Measurements from ENCODE around the gene LRPPRC.

Gene LRPPRC

GRCh38 chr2:43906448-43907109, 89.2 kb downstream of the LRPPRC start:
- DNase-seq (ENCODE audit: low read depth): no peak

- DNase-seq (ENCODE audit: low read depth): no peak
These were observed 89.9 kb downstream of the LRPPRC start for GRCh38 chr2:43905871-43906270.

- no peak for DNase-seq (ENCODE audit: low read depth)
These were observed 90.4 kb downstream of the LRPPRC start for GRCh38 chr2:43905371-43905803.

GRCh38 chr2:43899589-43899988, 96.2 kb downstream of the LRPPRC start:
- DNase-seq (ENCODE audit: low read depth): no peak

- DNase-seq (ENCODE audit: low read depth): no peak
These were observed 96.9 kb downstream of the LRPPRC start for GRCh38 chr2:43898838-43899346.

GRCh38 chr2:43898134-43898837, 97.5 kb downstream of the LRPPRC start:
- DNase-seq (ENCODE audit: low read depth): no peak

GRCh38 chr2:43897492-43897891, 98.3 kb downstream of the LRPPRC start:
- no peak for DNase-seq (ENCODE audit: low read depth)

- DNase-seq (ENCODE audit: low read depth): no peak
These were observed 98.9 kb downstream of the LRPPRC start for GRCh38 chr2:43896906-43897305.

- DNase-seq (ENCODE audit: low read depth): no peak
These were observed 101.0 kb downstream of the LRPPRC start for GRCh38 chr2:43894743-43895142.

GRCh38 chr2:43890855-43891254, 104.9 kb downstream of the LRPPRC start:
- no peak for DNase-seq (ENCODE audit: low read depth)

- DNase-seq (ENCODE audit: low read depth): no peak
These were observed 106.4 kb downstream of the LRPPRC start for GRCh38 chr2:43889416-43889815.

- DNase-seq (ENCODE audit: low read depth): no peak
These were observed 108.6 kb downstream of the LRPPRC start for GRCh38 chr2:43887176-43887575.

- DNase-seq (ENCODE audit: low read depth): no peak
These were observed 110.6 kb downstream of the LRPPRC start for GRCh38 chr2:43885132-43885632.

GRCh38 chr2:43884689-43885088, 111.1 kb downstream of the LRPPRC start:
- DNase-seq (ENCODE audit: low read depth): no peak

- DNase-seq (ENCODE audit: low read depth): no peak
These were observed 113.5 kb downstream of the LRPPRC start for GRCh38 chr2:43882312-43882711.

GRCh38 chr2:43880952-43881351, 114.8 kb downstream of the LRPPRC start:
- no peak for DNase-seq (ENCODE audit: low read depth)

GRCh38 chr2:43880471-43880870, 115.3 kb downstream of the LRPPRC start:
- no peak for DNase-seq (ENCODE audit: low read depth)

GRCh38 chr2:43879261-43879660, 116.5 kb downstream of the LRPPRC start:
- DNase-seq (ENCODE audit: low read depth): no peak

GRCh38 chr2:43877782-43878464, 117.9 kb downstream of the LRPPRC start:
- peak; percentile 13 for DNase-seq (ENCODE audit: low read depth)

GRCh38 chr2:43874776-43875451, 120.9 kb downstream of the LRPPRC start:
- DNase-seq (ENCODE audit: low read depth): no peak

- no peak for DNase-seq (ENCODE audit: low read depth)
These were observed 123.6 kb downstream of the LRPPRC start for GRCh38 chr2:43872151-43872550.

- DNase-seq (ENCODE audit: low read depth): no peak
These were observed 140.5 kb downstream of the LRPPRC start for GRCh38 chr2:43855292-43855691.

Measured in stimulated activated CD8-positive, alpha-beta memory T cell treated with anti-CD3 and anti-CD28 coated beads, Interleukin-12 subunit alpha, Interleukin-12 subunit beta, amount 100 ng/mL, for 4 hours (primary cell).